ENCODE results near the gene GPR84. TPM values are rescaled to one million over a fixed set of nuclear protein-coding genes. Genes with fewer than 3 reads are reported as not detected.

Gene GPR84
- total RNA-seq, 4 donors from 2014 or later, result 0.21 to 0.27 TPM; not detected in 2

GRCh38 chr12:54384591-54385041 is 20.3 kb upstream of the GPR84 start, which contains the start of gene ZNF385A:
TSS of gene ZNF385A (minus strand) at chr12:54384733. CDS start at chr12:54384514, 219 bp downstream.
- H3K36me3 ChIP-seq, result no peaks in the 10 kb centered on the region
- no peak within 1 kb of the TSS for H3K4me3 ChIP-seq
- intact Hi-C loops (cut with DNase I; ENCODE audit: low total_unique reads), result no loop called here
- no peaks in the 10 kb centered on the region for H3K9me3 ChIP-seq
- H3K27ac ChIP-seq, result no peak within 1 kb of the TSS
- TF ChIP-seq CTCF (IDR thresholded peaks at IDR 0.05), result no peak
- no peak for TF ChIP-seq POLR2A (IDR thresholded peaks at IDR 0.05)
- DNase-seq, result no peak
- H3K4me1 ChIP-seq, result no peaks in the 10 kb centered on the region
- H3K27me3 ChIP-seq, result no peaks in the 10 kb centered on the region

- Histone ChIP-seq H3K27ac (no peak overlapping the region), H3K4me1 (peaks cover 0 to 3% of the 10 kb centered on the region in 2 donors), H3K36me3 (no peaks in the 10 kb centered on the region), H3K4me3 (no peak overlapping the region), H3K9me3 (no peaks in the 10 kb centered on the region), H3K27me3 (no peaks in the 10 kb centered on the region)
- intact Hi-C loops (cut with DNase I; ENCODE audit: low total_unique reads), result no loop called here
- TF ChIP-seq CTCF (IDR thresholded peaks at IDR 0.05) (no peak), POLR2A (IDR thresholded peaks at IDR 0.05) (no peak)
- DNase-seq, result no peak
Observed at GRCh38 chr12:54383041-54383609, 18.8 kb upstream of the GPR84 start.

GRCh38 chr12:54381136-54381535 is 16.9 kb upstream of the GPR84 start:
- Histone ChIP-seq H3K4me1 (peaks cover 0 to 4% of the 10 kb centered on the region in 2 donors), H3K36me3 (no peaks in the 10 kb centered on the region)
- intact Hi-C loops (cut with DNase I; ENCODE audit: low total_unique reads), result no loop called here

GRCh38 chr12:54379398-54380201 is 15.3 kb upstream of the GPR84 start:
- Histone ChIP-seq H3K27ac (peak overlapping the region; percentile 64 to 72), H3K27me3 (no peaks in the 10 kb centered on the region), H3K4me1 (peaks cover 0 to 4% of the 10 kb centered on the region in 2 donors), H3K9me3 (no peaks in the 10 kb centered on the region), H3K4me3 (peak overlapping the region; percentile 30 to 52), H3K36me3 (no peaks in the 10 kb centered on the region)
- peak; percentile 92 for DNase-seq
- TF ChIP-seq CTCF (IDR thresholded peaks at IDR 0.05) (peak; percentile 100), POLR2A (IDR thresholded peaks at IDR 0.05) (peak in 1 of 2 donors; percentile 39)
- intact Hi-C loops (cut with DNase I; ENCODE audit: low total_unique reads), result loop anchor here (10.0 kb wide), 1 partner anchor 165 kb away; no protein-coding TSS in a partner anchor

More at GRCh38 chr12:54381136-54381535, 16.9 kb upstream of the GPR84 start:
- no peaks in the 10 kb centered on the region for H3K9me3 ChIP-seq
- DNase-seq, result no peak
- TF ChIP-seq CTCF (IDR thresholded peaks at IDR 0.05), result no peak
- TF ChIP-seq POLR2A (IDR thresholded peaks at IDR 0.05), result no peak
- H3K4me3 ChIP-seq, result no peak overlapping the region
- H3K27ac ChIP-seq, result no peak overlapping the region
- no peaks in the 10 kb centered on the region for H3K27me3 ChIP-seq
